Measurements from ENCODE around the gene RUNX2. TPM values are rescaled to one million over a fixed set of nuclear protein-coding genes. Genes with fewer than 3 reads are reported as not detected.

Gene RUNX2
- total and polyA plus RNA-seq, 2 donors (not counting 1 experiment from before 2014, with no cell fraction given) = 1.3 to 2.4 TPM

GRCh38 chr6:45553730-45554344 is 225.7 kb downstream of the RUNX2 start:
- Mint-ChIP-seq H3K4me3 (no peak overlapping the region), H3K4me1 (peaks cover 6% of the 10 kb centered on the region), H3K27ac (no peak overlapping the region), H3K27me3 (no peaks in the 10 kb centered on the region), H3K9me3 (ENCODE audit: insufficient read depth) (no peaks in the 10 kb centered on the region)
- Histone ChIP-seq H3K4me1 (ENCODE audit: control insufficient read depth in 2 of 2, insufficient read depth in 2 of 2, low read length in 2 of 2) (peaks cover 4% of the 10 kb centered on the region in 2 donors), H2AFZ (ENCODE audit: insufficient read depth, low read depth, low read length, poor library complexity, severe bottlenecking) (no peak overlapping the region), H3K4me2 (replicated peaks; ENCODE audit: low read depth, low read length, poor library complexity, severe bottlenecking) (no peak overlapping the region), H3K9me3 (ENCODE audit: control extremely low read depth in 1 of 3, control insufficient read depth in 2 of 3, insufficient read depth in 1 of 3, low read length in 2 of 3) (no peaks in the 10 kb centered on the region), H4K20me1 (ENCODE audit: control insufficient read depth, insufficient read depth, low read length, poor library complexity, severe bottlenecking) (no peaks in the 10 kb centered on the region), H3K27me3 (replicated peaks in 1 of 4; ENCODE audit: control extremely low read depth in 1 of 4, control insufficient read depth in 3 of 4, insufficient read depth in 4 of 4, low read length in 3 of 4) (no peaks in the 10 kb centered on the region), H3K79me2 (ENCODE audit: control insufficient read depth, insufficient read depth, low read length) (no peaks in the 10 kb centered on the region), H3K9ac (ENCODE audit: low read length) (no peak overlapping the region), H3K36me3 (replicated peaks in 1 of 2; ENCODE audit: control extremely low read depth in 1 of 2, control insufficient read depth in 1 of 2, extremely low read depth in 1 of 2, insufficient read depth in 2 of 2, low read length in 1 of 2) (no peaks in the 10 kb centered on the region), H3K4me3 (ENCODE audit: control extremely low read depth in 1 of 5, extremely low read depth in 1 of 5, insufficient read depth in 1 of 5, low read depth in 2 of 5, low read length in 4 of 5) (no peak overlapping the region), H3K27ac (ENCODE audit: low read length in 2 of 2) (no peak overlapping the region)
- DNase-seq (no peak), ATAC-seq (ENCODE audit: low read depth) (no peak)
- ChIA-PET POLR2A (no interaction called here), CTCF (no interaction called here)
- WGBS (ENCODE audit: insufficient coverage) = 95% methylated on average over 4 of the region's 4 CpGs
- intact Hi-C loops (cut with micrococcal nuclease) = no loop called here
- no peak for TF ChIP-seq EZH2 (IDR thresholded peaks at IDR 0.05; ENCODE audit: borderline replicate concordance, insufficient read depth, low read depth, low read length, poor library complexity, severe bottlenecking)
- TF ChIP-seq, protein P1, sequence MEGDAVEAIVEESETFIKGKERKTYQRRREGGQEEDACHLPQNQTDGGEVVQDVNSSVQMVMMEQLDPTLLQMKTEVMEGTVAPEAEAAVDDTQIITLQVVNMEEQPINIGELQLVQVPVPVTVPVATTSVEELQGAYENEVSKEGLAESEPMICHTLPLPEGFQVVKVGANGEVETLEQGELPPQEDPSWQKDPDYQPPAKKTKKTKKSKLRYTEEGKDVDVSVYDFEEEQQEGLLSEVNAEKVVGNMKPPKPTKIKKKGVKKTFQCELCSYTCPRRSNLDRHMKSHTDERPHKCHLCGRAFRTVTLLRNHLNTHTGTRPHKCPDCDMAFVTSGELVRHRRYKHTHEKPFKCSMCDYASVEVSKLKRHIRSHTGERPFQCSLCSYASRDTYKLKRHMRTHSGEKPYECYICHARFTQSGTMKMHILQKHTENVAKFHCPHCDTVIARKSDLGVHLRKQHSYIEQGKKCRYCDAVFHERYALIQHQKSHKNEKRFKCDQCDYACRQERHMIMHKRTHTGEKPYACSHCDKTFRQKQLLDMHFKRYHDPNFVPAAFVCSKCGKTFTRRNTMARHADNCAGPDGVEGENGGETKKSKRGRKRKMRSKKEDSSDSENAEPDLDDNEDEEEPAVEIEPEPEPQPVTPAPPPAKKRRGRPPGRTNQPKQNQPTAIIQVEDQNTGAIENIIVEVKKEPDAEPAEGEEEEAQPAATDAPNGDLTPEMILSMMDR (IDR thresholded peaks at IDR 0.05) = no peak

GRCh38 chr6:45554591-45554990 is 226.5 kb downstream of the RUNX2 start:
- intact Hi-C loops (cut with micrococcal nuclease) = no loop called here
- Histone ChIP-seq H2AFZ (ENCODE audit: insufficient read depth, low read depth, low read length, poor library complexity, severe bottlenecking) (no peak overlapping the region), H3K9me3 (ENCODE audit: control extremely low read depth in 1 of 3, control insufficient read depth in 2 of 3, insufficient read depth in 1 of 3, low read length in 2 of 3) (no peaks in the 10 kb centered on the region), H3K27ac (ENCODE audit: low read length in 2 of 2) (no peak overlapping the region), H3K4me1 (ENCODE audit: control insufficient read depth in 2 of 2, insufficient read depth in 2 of 2, low read length in 2 of 2) (peaks cover 0 to 4% of the 10 kb centered on the region in 2 donors), H3K36me3 (replicated peaks in 1 of 2; ENCODE audit: control extremely low read depth in 1 of 2, control insufficient read depth in 1 of 2, extremely low read depth in 1 of 2, insufficient read depth in 2 of 2, low read length in 1 of 2) (no peaks in the 10 kb centered on the region), H3K4me3 (ENCODE audit: control extremely low read depth in 1 of 5, extremely low read depth in 1 of 5, insufficient read depth in 1 of 5, low read depth in 2 of 5, low read length in 4 of 5) (no peak overlapping the region), H4K20me1 (ENCODE audit: control insufficient read depth, insufficient read depth, low read length, poor library complexity, severe bottlenecking) (no peaks in the 10 kb centered on the region), H3K9ac (ENCODE audit: low read length) (no peak overlapping the region), H3K4me2 (replicated peaks; ENCODE audit: low read depth, low read length, poor library complexity, severe bottlenecking) (no peak overlapping the region), H3K79me2 (ENCODE audit: control insufficient read depth, insufficient read depth, low read length) (no peaks in the 10 kb centered on the region), H3K27me3 (replicated peaks in 1 of 4; ENCODE audit: control extremely low read depth in 1 of 4, control insufficient read depth in 3 of 4, insufficient read depth in 4 of 4, low read length in 3 of 4) (no peaks in the 10 kb centered on the region)
- ATAC-seq (ENCODE audit: low read depth) = no peak
- Mint-ChIP-seq H3K27me3 (no peaks in the 10 kb centered on the region), H3K4me3 (no peak overlapping the region), H3K27ac (no peak overlapping the region), H3K4me1 (peaks cover 7% of the 10 kb centered on the region), H3K9me3 (ENCODE audit: insufficient read depth) (no peaks in the 10 kb centered on the region)
- POLR2A ChIA-PET = interaction anchor here (0.7 kb wide), 1 partner anchor 924 kb away, joined by 4 read pairs; no protein-coding TSS in a partner anchor
- DNase-seq = no peak
- CTCF ChIA-PET = no interaction called here
- no peak for TF ChIP-seq EZH2 (IDR thresholded peaks at IDR 0.05; ENCODE audit: borderline replicate concordance, insufficient read depth, low read depth, low read length, poor library complexity, severe bottlenecking)
- TF ChIP-seq, protein P1 (IDR thresholded peaks at IDR 0.05) = no peak
- WGBS (ENCODE audit: insufficient coverage) = no CpG with 5 or more reads among the region's 1 CpG
